CD4-positive, alpha-beta T cell treated with Interleukin-1 beta for 1 hour (primary cell): Measurements from ENCODE around the gene ASB7.
"Not testable (repeated sequence)": the region's sequence is repeated elsewhere in the genome, so short reads cannot be mapped to it uniquely, and the experiment has no call there.

Source experiments
- DNase-seq, 2 donors: peaks; one replicate each; pipeline ENCODE4 v3.0.0-alpha.2; 2020 to 2022

ASB7 gene

GRCh38 chr15:100653608-100654007 is 51.2 kb downstream of the ASB7 start:
- no peak for DNase-seq

- DNase-seq, result no peak
Measured at GRCh38 chr15:100658895-100659294, 56.5 kb downstream of the ASB7 start.

GRCh38 chr15:100661156-100661555 is 58.8 kb downstream of the ASB7 start:
- DNase-seq, result no peak

GRCh38 chr15:100663086-100663914 is 60.9 kb downstream of the ASB7 start:
- no peak for DNase-seq

GRCh38 chr15:100663915-100664281 is 61.5 kb downstream of the ASB7 start:
- no peak for DNase-seq

GRCh38 chr15:100665570-100665969 is 63.2 kb downstream of the ASB7 start:
- no peak for DNase-seq

GRCh38 chr15:100667405-100668347 is 65.3 kb downstream of the ASB7 start:
- DNase-seq, result no peak

GRCh38 chr15:100668348-100668745 is 66.0 kb downstream of the ASB7 start:
- no peak for DNase-seq

- DNase-seq, result no peak
Measured at GRCh38 chr15:100669260-100669659, 66.9 kb downstream of the ASB7 start.

GRCh38 chr15:100670505-100671021 is 68.2 kb downstream of the ASB7 start:
- no peak for DNase-seq

- DNase-seq, result no peak
Measured at GRCh38 chr15:100671124-100671680, 68.8 kb downstream of the ASB7 start.

- DNase-seq, result no peak
Measured at GRCh38 chr15:100671858-100672543, 69.6 kb downstream of the ASB7 start.

- DNase-seq, result no peak
Measured at GRCh38 chr15:100672959-100673358, 70.6 kb downstream of the ASB7 start.

- not testable (repeated sequence) for DNase-seq
Measured at GRCh38 chr15:100679151-100679550, 76.8 kb downstream of the ASB7 start.

- DNase-seq, result no peak
Measured at GRCh38 chr15:100680726-100681125, 78.3 kb downstream of the ASB7 start.

- no peak for DNase-seq
Measured at GRCh38 chr15:100681335-100681746, 79.0 kb downstream of the ASB7 start.

- DNase-seq, result no peak
Measured at GRCh38 chr15:100682468-100682867, 80.1 kb downstream of the ASB7 start.

GRCh38 chr15:100683434-100683833 is 81.0 kb downstream of the ASB7 start:
- no peak for DNase-seq

GRCh38 chr15:100684591-100684990 is 82.2 kb downstream of the ASB7 start:
- DNase-seq, result no peak

- DNase-seq, result no peak
Measured at GRCh38 chr15:100686021-100686724, 83.8 kb downstream of the ASB7 start.

GRCh38 chr15:100686725-100687473 is 84.5 kb downstream of the ASB7 start:
- DNase-seq, result no peak
